ENCODE results near the gene TPM4.
"Not testable (repeated sequence)": the region's sequence is repeated elsewhere in the genome, so short reads cannot be mapped to it uniquely, and the experiment has no call there.

The TPM4 gene

DNA sequence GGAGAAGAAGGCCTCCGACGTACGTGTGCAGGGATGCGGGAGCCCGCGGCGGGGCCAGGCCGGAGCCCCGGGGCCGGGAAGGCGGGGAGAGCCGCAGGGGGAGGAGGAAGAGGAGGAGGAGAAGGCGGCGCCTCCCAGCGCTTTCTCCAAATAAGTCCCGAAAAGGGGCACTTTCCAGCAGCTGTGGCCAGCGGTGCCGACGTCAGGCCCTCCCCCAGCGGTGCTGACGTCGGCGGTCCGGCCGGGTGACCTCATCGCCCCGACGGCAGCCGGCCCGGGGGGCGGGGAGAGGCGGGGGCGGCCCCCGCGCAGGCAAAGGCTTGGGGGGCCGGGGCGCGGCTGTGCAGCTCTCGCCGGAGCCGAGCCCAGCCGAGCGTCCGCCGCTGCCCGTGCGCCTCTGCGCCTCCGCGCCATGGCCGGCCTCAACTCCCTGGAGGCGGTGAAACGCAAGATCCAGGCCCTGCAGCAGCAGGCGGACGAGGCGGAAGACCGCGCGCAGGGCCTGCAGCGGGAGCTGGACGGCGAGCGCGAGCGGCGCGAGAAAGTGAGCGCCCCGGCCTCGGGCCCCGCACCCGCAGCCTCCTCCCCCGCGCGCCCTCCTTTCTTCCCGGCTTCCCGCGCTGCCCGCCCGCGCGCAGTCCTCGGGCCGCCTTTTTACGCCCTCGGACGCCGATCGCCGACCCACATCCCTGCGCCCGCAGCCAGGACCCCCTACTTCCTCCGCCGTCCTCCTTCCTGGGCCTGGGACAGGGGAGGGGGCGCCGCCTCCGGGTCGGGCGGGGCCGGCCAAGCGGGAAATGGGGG lies at the start of gene TPM4:
TSS of gene TPM4 (plus strand) at position 342 of the 804 bp plus-strand sequence. CDS start at position 413, 71 bp downstream.
- DNase-seq (ENCODE audit: low spot score) = peak; percentile 66

DNA sequence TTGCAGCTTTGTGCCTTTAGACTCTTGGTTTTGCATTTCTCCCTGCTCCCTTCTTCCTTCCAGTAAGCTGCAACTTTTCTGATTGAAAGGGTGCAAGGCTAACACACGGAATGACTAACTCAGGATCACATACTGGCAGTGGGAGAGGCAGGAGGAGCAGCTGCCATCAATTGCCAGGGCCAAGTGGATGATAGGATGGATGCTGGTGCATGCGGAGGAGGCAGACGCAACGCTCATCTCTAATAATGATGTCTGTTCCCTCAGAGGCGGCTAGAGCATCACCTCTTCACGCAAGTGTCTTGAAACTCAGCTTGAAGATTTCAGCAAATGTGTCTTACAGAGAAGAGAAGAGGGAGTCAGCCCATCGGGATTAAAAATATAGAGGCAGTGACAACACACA lies 49.5 kb upstream of the TPM4 start:
- no peak for DNase-seq (ENCODE audit: low spot score)

DNA sequence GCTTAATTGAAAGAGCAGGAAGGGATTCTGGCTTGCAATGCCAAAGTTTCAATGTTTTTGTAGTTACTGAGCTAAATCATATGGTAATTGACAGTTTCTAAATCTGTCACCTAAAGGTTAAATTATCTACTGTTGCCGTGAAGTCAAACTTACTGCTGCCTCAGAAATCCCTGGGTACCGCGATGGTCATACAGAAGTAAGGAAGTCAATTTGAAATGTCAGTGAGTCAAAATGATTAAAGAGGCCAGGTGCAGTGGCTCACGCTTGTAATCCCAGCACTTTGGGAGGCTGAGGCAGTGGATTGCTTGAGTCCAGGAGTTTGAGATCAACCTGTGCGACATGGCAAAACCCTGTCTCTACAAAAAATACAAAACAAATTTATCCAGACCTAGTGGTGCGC lies 48.8 kb upstream of the TPM4 start:
- DNase-seq (ENCODE audit: low spot score) = no peak

DNA sequence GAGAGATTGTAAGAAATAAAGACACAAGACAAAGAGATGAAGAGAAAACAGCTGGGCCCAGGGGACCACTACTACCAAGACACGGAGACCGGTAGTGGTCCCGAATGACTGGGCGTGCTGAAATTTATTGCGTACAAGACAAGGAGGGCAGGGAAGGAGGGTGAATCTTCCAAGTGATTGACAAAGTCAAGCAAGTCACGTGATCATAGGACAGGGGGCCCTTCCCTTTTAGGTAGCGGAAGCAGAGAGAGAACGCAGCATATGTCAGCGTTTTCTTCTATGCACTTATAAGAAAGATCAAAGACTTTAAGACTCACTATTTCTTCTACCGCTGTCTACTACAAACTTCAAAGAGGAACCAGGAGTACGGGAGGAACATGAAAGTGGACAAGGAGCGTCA lies 46.1 kb upstream of the TPM4 start:
- DNase-seq (ENCODE audit: low spot score) = not testable (repeated sequence)

DNA sequence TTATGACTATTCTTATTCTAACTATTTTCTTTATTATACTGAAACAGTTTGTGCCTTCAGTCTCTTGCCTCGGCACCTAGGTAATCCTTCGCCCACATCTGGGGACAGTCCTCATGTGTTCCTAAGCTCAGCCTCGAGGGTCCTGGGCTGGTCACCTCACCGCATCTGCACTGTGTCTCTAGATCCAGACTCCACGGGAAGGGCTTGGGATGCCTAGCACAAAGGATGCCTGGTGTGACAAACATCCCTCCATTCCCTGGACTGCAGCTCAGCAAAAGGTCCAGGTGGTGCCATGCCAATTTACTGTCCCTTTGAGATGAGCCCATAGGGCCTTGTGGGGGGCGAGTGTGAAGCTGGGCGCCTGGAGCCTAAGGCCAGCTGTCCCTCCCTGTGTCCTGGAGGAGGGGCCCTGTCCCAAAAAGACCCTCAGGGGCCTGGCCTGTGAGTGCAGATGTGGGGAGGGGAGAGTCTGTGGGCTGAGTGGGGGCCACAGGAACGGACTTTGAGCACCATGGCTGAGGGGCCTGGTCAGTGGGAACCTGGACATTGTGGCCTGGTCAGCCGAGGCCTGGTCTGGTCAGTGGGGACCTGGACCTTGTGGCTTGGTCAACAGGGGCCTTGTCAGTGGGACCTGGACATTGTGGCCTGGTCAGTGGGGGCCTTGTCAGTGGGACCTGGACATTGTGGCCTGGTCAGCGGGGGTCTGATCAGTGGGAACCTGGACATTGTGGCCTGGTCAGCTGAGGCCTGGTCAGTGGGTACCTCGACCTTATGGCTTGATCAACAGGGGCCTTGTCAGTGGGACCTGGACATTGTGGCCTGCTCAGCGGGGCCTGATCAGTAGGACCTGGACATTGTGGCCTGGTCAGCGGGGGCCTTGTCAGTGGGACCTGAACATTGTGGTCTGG lies 45.1 kb upstream of the TPM4 start:
- DNase-seq (ENCODE audit: low spot score) = no peak

DNA sequence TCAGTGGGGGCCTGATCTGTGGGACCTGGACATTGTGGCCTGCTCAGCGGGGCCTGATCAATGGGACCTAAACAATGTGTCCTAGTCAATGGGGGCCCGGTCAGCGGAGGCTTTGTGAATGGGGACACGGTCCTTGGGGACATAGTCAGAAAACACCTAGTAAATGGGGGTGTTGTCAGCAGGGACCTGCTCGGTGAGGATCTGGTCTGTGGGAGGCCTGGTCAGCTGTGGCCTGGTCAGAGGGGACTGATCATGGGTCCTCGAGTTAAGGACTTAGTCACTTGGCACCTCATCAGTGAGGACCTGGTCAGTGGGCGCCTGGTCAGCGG lies 44.5 kb upstream of the TPM4 start:
- no peak for DNase-seq (ENCODE audit: low spot score)

DNA sequence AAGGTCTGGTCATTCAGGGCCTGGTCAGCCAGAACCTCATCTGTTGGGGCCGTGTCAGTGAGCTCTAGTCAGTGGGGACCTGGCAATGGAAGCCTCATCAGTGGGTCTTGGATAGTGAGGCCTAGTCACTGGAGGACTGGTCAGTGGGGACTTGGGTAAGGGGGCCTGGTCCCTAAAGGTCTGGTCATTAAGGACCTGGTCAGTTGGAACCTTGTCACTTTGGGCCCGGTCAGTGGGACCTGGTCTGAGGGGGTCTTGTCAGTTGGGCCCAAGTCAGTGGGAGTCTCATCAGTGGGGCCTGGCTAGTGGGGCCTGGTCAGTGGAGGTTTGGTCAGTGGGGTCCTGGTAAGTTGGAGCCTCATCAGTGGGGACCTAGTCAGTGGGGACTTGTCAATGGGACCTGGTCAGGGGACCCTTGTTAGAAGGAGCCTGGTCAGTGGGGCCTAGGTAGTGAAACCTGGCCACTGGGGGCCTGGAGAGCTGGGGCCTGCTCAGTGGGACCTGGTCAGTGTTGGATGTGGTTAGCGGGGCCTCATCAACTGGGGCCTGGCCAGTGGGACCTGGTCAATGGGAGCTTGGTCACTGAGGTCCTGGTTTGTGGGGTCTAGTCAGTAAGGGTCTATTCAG lies 43.7 kb upstream of the TPM4 start:
- no peak for DNase-seq (ENCODE audit: low spot score)

DNA sequence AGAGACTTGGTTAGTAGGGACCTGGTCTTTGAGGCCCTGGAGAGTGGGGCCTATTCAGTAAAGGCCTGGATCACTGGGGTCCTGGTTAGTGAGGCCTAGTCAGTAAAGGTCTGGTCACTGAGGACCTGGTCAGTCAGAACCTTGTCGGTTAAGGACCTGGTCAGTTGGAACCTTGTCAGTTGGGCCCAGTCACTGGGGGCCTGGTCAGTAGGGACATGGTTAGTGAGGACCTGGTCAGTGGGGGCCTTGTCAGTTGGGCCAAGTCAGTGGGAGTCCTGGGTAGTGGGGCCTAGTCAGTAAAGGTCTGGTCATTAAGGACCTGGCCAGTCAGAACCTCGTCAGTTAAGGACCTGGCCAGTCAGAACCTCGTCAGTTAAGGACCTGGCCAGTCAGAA lies 43.2 kb upstream of the TPM4 start:
- DNase-seq (ENCODE audit: low spot score) = no peak

DNA sequence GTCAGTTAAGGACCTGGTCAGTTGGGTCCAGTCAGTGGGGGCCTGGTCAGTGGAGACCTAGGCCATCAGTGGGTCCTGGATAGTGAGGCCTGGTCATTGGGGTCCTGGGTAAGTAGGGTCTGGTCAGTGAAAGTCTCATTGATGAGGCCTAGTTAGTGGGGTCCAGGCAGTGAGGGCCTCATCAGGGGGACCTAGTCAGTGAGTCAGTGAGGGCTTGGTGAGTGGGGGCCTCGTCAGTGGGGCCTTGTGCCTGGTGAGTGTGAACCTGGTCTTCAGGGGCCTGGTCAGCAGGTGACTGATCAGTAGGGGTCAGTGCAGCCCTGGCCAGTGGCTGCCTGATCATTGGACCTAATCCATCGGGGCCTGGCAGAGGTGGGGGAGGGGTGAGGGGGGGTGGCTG lies 42.6 kb upstream of the TPM4 start:
- DNase-seq (ENCODE audit: low spot score) = no peak

DNA sequence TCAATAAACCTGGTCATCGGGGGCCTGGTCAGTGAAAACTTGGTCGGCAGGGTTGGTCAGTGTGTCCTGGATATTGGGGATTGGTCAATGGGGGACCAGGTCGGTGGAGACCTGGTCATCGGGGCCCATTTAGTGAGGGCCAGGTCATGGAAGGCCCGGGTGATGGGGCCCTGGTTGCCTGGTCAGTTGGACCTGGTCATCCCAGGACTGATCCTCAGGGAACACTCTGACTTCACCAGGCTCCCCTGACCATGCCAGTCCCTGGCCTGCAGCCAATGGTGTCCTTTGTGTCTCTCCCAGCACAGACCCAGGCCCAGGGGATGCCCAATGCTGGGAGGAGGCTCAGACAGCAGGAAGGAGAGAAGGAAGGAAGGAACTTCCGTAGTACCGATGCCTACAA lies 42.1 kb upstream of the TPM4 start:
- no peak for DNase-seq (ENCODE audit: low spot score)

DNA sequence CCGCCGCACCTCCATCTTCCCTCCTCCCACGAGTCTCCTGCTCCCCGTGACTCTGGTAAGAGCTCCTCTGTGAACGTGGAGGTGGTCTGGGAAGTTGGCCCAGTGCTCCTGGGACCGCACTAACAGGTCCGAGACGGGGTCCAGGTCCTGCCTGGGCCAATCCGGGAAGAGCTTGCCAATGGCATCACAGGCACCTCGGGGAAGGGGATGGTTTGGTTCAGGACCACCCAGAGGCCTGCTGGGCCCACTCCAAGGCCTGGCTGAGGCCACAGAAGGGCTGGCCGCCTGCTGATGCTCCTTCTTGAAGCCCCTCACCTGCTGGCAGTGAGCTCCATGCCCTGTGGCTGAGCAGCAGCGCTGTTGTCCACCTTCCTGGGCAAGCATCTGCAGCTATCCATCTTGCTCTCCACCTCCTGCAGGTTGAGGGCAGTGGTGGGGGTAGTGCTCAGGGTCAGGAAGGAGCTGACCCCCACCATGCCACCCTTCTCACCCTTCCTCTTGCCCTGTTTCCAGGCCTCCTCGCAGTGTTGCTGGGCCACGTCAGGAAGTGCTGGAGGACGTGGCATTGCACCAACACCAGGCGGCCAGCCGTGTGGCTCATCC lies 41.2 kb upstream of the TPM4 start:
- no peak for DNase-seq (ENCODE audit: low spot score)

DNA sequence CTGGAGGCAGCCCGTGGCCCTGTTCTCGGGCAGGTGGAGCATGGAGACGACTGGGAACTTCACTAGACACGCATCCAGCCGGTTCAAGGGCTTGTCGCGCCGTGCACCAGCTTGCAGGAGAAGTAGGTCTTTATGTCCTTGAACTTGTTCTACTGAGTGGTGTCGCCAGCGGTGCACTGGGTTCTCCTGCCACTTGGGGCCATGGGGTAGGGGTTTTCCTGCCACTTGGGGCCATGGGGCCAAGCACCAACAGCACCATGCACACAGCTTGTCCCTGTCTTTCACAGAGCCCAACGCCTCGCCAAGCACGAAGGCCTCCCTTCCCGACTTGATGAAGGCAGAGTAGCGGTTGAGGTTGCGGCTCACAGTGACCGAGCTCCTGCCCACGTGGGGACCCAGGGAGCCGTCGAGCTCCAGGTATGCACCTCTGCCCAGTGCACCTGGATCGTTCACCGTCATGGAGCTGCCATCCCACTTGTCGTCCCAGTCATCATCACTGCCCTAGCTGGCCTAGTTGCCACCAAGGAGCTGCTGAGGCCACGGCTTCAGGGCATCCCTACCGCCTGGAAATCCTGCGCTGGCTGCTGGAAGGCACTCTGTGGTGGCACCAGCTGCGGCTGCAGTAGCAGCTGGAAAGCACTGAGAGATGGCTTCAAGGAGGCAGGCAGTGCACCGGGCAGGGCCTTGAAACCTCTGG lies 40.5 kb upstream of the TPM4 start:
- DNase-seq (ENCODE audit: low spot score) = no peak

DNA sequence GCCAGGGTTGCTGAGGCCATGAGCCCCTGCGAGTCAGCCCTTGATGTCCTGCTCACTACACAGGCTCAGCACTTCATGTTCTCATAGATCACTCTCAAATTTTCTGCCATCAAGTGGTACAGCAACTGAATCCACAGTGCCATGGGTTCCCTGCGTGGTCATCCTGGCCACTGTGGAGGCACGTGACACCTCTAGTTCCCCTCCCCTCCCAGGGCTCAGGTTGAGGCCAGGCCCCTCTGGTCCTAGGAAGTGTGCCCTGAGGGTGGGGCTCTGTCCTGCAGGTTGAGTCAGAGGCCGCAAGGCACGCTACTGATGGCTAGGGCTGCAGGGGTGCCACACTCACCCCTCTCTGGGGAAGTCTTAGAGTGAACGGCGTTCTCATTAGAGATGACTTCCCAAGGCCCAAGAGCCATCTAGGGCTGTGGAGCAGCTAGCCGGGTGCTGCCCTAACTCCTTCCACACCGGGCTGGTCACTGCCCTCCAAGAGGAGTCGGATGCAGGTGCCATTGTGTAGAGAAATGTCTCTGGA lies 39.8 kb upstream of the TPM4 start:
- DNase-seq (ENCODE audit: low spot score) = no peak

DNA sequence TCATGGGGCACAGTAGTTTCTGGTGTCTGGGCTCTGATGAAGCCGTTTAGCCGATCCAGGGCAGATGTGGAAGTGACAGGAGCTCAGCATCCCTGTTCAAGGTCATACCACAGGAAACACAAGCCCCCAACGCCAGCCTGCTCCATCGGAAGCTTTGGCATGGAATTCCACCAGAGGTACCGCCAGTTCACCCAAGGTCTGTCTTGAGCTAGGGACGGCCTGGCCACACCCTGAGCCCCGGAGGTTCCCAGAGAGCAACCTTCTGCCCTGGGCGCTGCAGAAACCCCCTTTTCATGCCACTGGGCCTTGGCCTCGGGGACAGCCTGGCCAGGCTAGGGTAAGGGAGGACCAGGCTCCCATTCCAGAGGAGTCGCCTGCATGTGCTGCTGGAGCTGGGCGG lies 39.4 kb upstream of the TPM4 start:
- no peak for DNase-seq (ENCODE audit: low spot score)

DNA sequence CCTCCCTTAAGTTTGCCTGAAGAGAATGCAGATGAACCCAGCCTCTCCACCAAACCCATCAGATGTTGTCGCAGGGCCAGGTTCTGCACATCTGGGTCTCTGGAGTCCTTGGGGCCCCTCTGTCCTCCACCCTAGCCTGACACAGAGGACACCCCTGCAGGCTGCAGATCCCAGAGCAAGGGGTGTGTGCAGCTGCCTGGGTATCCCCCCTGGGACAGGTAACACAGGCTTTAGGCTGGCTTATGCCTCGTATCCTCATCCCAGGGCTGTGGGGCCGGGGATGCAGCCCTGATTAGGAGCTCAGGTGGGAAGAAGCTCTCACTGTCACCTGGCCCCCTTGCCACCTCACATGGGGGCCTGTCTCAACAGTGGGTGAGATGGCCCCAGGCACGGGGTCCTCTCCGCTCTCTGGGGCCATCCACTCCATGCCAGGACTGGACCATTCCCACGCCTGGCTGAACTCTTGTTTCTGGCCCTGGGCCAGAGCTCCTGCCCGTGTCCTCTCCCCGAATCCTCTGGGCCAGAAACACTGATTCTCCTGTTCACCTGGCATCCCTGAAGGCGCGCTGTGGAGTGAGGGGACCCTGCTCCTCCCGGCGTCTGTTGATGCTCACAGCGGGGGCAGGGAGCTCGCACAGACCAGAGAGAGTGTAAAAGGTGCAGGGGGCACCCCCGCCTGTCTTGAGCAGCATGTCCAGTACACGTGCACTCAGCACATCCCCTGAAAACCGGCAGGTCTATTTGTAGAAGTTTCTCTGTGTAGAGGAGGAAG lies 38.7 kb upstream of the TPM4 start:
- DNase-seq (ENCODE audit: low spot score) = no peak

DNA sequence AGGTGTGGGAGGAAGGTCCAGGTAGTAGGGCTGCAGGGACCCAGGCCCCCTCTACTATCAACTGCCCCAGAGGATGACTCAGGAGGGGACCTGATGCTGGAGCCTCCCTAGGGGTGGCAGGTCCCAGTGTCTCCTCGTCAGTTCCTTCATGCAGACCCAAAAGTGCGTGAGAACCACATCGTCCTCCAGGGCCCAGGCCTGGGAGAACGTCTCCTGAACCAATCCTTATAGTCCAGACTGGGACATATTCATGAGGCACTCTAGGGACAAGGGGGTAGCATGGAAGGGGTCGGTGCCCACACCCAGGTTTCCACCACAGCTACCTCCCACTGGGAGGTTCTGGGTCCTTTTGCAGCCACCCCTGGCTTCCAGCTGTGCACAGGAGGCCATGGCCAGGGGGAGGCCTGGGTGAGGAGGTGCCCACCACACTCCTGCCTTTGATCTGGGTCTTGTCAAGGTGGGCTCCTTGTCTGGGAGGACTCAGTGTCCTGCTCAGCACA lies 38.0 kb upstream of the TPM4 start:
- no peak for DNase-seq (ENCODE audit: low spot score)

DNA sequence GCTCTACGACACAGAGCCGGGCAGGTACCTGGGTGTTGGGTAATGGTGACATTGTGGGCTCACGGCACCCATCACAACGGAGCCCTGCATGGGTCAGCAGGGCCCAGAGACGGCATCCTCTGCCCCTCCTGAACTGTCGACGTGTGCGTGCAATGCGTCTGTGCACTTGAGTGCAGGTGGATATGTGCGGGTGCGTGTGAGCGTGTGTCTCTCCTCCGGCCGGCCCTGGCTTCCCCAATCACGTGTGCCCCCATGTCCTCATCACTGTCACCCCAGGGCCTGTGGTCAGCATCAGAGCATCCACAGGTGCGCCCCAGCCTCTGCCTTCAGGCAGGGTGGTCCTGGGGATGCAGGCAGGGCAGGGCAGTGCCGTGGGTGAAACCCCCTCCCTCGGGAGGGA lies 37.2 kb upstream of the TPM4 start:
- DNase-seq (ENCODE audit: low spot score) = no peak

DNA sequence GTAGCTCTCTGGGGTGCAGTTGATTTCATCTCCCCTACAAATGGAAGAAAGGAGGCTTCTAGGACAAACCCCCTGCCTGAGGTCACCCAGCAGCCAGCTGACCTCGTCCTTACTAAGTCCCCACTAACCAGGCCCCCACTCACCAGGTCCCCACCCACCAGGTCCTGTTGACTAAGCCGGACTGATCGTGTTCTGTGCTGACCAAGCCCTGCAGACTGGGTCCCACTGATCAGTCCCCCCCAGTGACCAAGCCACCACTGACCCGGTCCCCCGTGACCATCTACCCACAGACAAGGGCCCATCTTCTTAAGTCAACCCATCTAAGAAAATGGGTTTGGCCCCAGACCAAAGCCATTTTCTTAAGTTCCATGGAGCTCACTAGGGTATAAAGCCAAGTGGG lies 36.8 kb upstream of the TPM4 start:
- no peak for DNase-seq (ENCODE audit: low spot score)

DNA sequence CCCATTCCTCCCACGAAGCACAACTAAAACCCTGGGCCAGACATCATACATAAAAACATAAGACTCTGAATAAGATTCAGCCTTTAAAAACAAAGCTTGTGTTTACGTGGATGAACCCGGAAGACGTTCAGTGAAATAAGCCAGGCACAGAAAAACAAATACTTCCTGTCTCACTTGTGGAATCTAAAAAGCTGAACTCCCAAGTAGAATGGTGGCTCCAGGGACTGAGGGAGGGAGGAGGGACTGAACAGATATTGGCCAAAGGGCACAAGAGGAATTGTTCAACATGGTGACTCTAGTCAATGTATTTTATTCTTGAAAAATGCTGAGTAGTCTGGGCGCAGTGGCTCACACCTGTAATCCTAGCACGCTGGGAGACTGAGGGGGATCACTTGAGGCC lies 35.7 kb upstream of the TPM4 start:
- DNase-seq (ENCODE audit: low spot score) = no peak

DNA sequence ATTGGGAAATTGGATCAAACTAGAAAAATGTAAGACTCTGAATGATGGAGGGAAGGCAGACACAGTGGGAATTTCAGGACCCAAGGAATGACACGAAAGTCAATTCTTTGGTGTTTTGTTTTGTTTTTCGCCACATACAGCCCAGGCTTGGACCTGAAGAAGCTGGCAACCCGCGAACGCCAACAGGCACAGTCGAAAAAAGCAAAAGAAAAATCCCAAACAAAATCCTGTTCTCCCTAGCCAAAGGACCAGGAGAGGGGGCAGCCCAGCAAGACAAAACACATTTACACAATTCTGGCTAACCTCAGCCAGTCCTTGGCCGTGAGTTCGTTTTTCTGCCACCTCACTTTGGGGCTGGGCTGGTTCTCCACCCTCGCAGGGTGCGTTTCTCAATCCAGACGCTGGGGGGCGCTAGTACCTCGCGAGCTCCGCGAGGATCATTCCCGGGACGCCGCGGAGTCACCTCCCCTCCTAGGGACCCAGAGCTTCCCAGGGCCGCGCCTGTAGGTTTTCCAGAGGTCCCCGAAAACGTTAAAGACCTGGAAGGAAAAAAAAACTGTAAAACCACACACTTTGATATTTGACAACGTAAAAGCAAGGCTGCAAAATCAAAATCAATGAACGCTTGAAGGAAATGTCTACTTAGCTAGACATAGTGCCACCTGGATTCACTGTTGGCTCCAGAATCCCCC lies 34.9 kb upstream of the TPM4 start:
- peak; percentile 89 for DNase-seq (ENCODE audit: low spot score)
